Activated CD8-positive, alpha-beta T cell treated with anti-CD3 and anti-CD28 coated beads, Interleukin-2, amount 10 ng/mL, durations not matched to agents 7 days and 5 days (primary cell): Measurements from ENCODE around the gene PAFAH2. TPM values are rescaled to one million over a fixed set of nuclear protein-coding genes. Genes with fewer than 3 reads are reported as not detected.
A peak's percentile ranks its signal among the peaks of the same experiment; 100 is the strongest.
"Not testable (repeated sequence)": the region's sequence is repeated elsewhere in the genome, so short reads cannot be mapped to it uniquely, and the experiment has no call there.

ENCODE experiments used
- ATAC-seq: fragments of 150-1000 bp; cut with Tn5 transposase; one replicate; pipeline ENCODE4 v1.10.0; 2021; ENCODE audit warnings: moderate library complexity
- CTCF ChIA-PET: fragments of 350-600 bp; sonication (Branson Sonifier 250); formaldehyde crosslinking; loops from one replicate; lab custom pipeline; 2021; ENCODE audit warnings: antibody characterized with exemption; lab: Charles Lee
- POLR2A ChIA-PET: fragments of 350-600 bp; sonication (Branson Sonifier 250); formaldehyde crosslinking; loops from one replicate; lab custom pipeline; 2021; ENCODE audit warnings: antibody characterized with exemption; lab: Charles Lee
- DNase-seq: peaks from one replicate; pipeline ENCODE4 v3.0.0-alpha.2; 2020
- H3K27ac Mint-ChIP-seq: one replicate; pipeline ENCODE4 v1.8.0; 2021; ENCODE audit warnings: mild to moderate bottlenecking, mixed read lengths
- H3K27me3 Mint-ChIP-seq: one replicate; pipeline ENCODE4 v1.8.0; 2021; ENCODE audit warnings: low read depth, mixed read lengths
- H3K36me3 Mint-ChIP-seq: one replicate; pipeline ENCODE4 v1.8.0; 2021; ENCODE audit warnings: low read depth, mixed read lengths
- H3K4me1 Mint-ChIP-seq: one replicate; pipeline ENCODE4 v1.8.0; 2021; ENCODE audit warnings: low read depth, mixed read lengths
- H3K4me3 Mint-ChIP-seq: one replicate; pipeline ENCODE4 v1.8.0; 2021; ENCODE audit warnings: mild to moderate bottlenecking, mixed read lengths
- H3K9me3 Mint-ChIP-seq: one replicate; pipeline ENCODE4 v1.8.0; 2022; ENCODE audit warnings: mixed read lengths; ENCODE audit not compliant: insufficient read depth
- total RNA-seq, 2 experiments: library from RNA; stranded (reverse); gene quantifications; one replicate each; pipeline ENCODE4 v1.2.3, GENCODE V29; 2021

Gene PAFAH2
- total RNA-seq, 2 experiments from 2014 or later: 9.1 to 10.9 TPM

GRCh38 chr1:25944986-25945385, 52.9 kb downstream of the PAFAH2 start:
- Mint-ChIP-seq H3K4me1 (no peaks in the 10 kb centered on the region), H3K36me3 (no peaks in the 10 kb centered on the region), H3K9me3 (peaks cover 3% of the 10 kb centered on the region), H3K4me3 (no peak overlapping the region), H3K27me3 (no peaks in the 10 kb centered on the region), H3K27ac (no peak overlapping the region)
- DNase-seq (no peak), ATAC-seq (no peak)
- ChIA-PET CTCF (no interaction called here), POLR2A (no interaction called here)

DNA sequence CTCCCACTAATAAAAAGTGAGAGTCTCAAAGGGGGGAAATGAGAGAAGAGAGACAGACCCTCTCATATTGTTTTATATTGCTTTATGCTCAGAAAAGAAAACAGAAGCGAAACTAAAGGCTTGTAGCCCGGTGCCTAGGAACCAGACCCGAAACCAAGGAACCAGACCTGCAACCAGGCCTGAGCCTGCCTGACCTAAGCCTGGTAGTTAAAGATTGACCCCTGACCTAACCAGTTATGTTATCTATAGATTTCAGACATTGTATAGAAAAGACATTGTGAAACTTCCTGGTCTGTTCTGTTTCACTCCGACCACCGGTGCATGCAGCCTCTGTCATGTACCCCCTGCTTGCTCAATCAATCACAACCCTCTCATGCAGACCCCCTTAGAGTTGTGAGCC, 54.4 kb downstream of the PAFAH2 start:
- H3K4me3 Mint-ChIP-seq, H3K36me3 Mint-ChIP-seq, DNase-seq, POLR2A ChIA-PET, H3K27ac Mint-ChIP-seq, H3K4me1 Mint-ChIP-seq, H3K27me3 Mint-ChIP-seq, ATAC-seq, CTCF ChIA-PET, H3K9me3 Mint-ChIP-seq: not testable (repeated sequence)

GRCh38 chr1:25936947-25937346, 60.9 kb downstream of the PAFAH2 start:
- Mint-ChIP-seq H3K4me3 (no peak overlapping the region), H3K27me3 (no peaks in the 10 kb centered on the region), H3K4me1 (no peaks in the 10 kb centered on the region), H3K36me3 (no peaks in the 10 kb centered on the region), H3K9me3 (no peaks in the 10 kb centered on the region), H3K27ac (no peak overlapping the region)
- ATAC-seq: no peak
- ChIA-PET POLR2A (no interaction called here), CTCF (no interaction called here)
- DNase-seq: no peak

- no peaks in the 10 kb centered on the region for H3K4me1 Mint-ChIP-seq
- H3K4me3 Mint-ChIP-seq: no peak overlapping the region
- peaks cover 5% of the 10 kb centered on the region for H3K27me3 Mint-ChIP-seq
- no peaks in the 10 kb centered on the region for H3K36me3 Mint-ChIP-seq
- no peaks in the 10 kb centered on the region for H3K9me3 Mint-ChIP-seq
- H3K27ac Mint-ChIP-seq: no peak overlapping the region
- POLR2A ChIA-PET: interaction anchor here (1.4 kb wide), 1 partner anchor 64 kb away, joined by 3 read pairs; the partner anchor contains the start of gene PAFAH2
- DNase-seq (no peak), ATAC-seq (no peak)
- CTCF ChIA-PET: interaction anchor here (2.0 kb wide), 1 partner anchor 39 kb away, joined by 7 read pairs; no protein-coding TSS in a partner anchor
Observed at GRCh38 chr1:25933479-25934365, 64.1 kb downstream of the PAFAH2 start.

GRCh38 chr1:25932811-25933400, 65.0 kb downstream of the PAFAH2 start:
- not testable (repeated sequence) for ATAC-seq, H3K27ac Mint-ChIP-seq

DNA sequence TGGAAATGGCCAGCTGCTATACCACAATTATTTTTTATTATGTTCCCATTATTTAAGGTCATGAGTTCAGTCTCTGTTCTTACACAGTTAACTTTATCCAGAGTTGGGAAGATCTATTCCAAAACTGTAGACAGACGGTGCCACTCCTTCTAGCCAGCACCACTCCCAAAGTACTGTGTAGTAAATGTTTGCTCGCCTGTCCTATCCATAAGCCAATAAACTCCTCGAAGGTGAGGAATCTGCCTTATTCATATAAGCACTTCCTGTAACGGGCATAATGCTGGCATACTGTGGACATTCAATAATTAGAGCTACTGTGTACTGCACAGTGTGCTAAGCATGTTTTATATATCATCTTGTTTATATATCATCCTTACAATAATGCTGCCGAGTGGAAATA, 65.5 kb downstream of the PAFAH2 start:
- ChIA-PET POLR2A (no interaction called here), CTCF (interaction anchor here (1.4 to 2.3 kb wide), 2 partner anchors 36 to 65 kb away, joined by 4 to 5 read pairs; partner anchors contain the start of gene PAFAH2)
- H3K9me3 Mint-ChIP-seq: no peaks in the 10 kb centered on the region
- H3K4me3 Mint-ChIP-seq: no peak overlapping the region
- H3K4me1 Mint-ChIP-seq: no peaks in the 10 kb centered on the region
- no peak for ATAC-seq
- no peak overlapping the region for H3K27ac Mint-ChIP-seq
- DNase-seq: no peak
- H3K27me3 Mint-ChIP-seq: peaks cover 5% of the 10 kb centered on the region
- no peaks in the 10 kb centered on the region for H3K36me3 Mint-ChIP-seq

More at GRCh38 chr1:25932811-25933400, 65.0 kb downstream of the PAFAH2 start:
- H3K36me3 Mint-ChIP-seq, H3K27me3 Mint-ChIP-seq, H3K9me3 Mint-ChIP-seq, H3K4me3 Mint-ChIP-seq, DNase-seq, H3K4me1 Mint-ChIP-seq, POLR2A ChIA-PET: not testable (repeated sequence)
- CTCF ChIA-PET: interaction anchor here (1.4 to 2.3 kb wide), 2 partner anchors 37 to 65 kb away, joined by 4 to 5 read pairs; partner anchors contain the start of gene PAFAH2

GRCh38 chr1:25929016-25929415, 68.8 kb downstream of the PAFAH2 start:
- Mint-ChIP-seq H3K27ac (no peak overlapping the region), H3K9me3 (no peaks in the 10 kb centered on the region), H3K27me3 (peaks cover 23% of the 10 kb centered on the region), H3K4me1 (peaks cover 3% of the 10 kb centered on the region), H3K4me3 (no peak overlapping the region), H3K36me3 (no peaks in the 10 kb centered on the region)
- ATAC-seq: no peak
- ChIA-PET POLR2A (no interaction called here), CTCF (no interaction called here)
- no peak for DNase-seq

DNA sequence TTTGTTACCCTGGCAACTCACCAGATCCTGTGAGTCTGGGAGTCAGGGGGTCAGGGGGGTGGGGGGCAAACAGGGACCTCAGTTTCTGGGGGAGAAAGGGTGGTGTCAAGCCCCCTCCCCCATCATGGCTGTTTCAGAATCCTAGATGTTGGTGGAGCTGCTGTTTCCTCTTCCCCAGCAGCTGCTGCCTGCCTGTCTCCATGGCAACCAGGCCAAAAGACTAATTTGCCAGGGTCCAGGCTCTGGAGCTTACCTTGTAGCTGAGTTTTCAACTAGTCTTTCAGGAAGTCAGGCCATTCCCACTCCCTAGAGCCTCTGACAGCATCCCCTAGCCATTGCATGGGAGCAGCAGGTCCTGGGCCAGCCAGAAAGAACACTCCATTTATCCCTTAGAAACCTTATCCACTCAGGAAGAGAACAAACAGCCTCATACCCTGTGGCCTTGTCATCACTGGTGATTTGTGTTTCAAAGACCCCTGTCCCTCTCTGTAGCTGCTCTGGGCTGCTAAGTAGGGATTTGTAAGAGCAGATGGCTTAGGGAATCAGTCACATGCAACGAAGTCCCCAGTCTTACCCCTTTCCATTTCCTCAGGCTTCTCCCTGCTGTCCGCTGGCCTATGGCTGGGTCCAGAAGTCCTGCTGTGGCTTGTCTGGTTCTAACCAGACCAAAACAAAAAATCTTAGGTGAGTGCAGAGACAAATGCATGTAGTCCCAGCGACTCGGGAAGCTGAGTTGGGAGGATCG, 70.2 kb downstream of the PAFAH2 start:
- Mint-ChIP-seq H3K4me3 (no peak overlapping the region), H3K27me3 (peaks cover 31% of the 10 kb centered on the region), H3K9me3 (no peaks in the 10 kb centered on the region), H3K4me1 (peaks cover 11% of the 10 kb centered on the region), H3K36me3 (no peaks in the 10 kb centered on the region), H3K27ac (no peak overlapping the region)
- ChIA-PET POLR2A (no interaction called here), CTCF (interaction anchor here (0.8 kb wide), 1 partner anchor 70 kb away, joined by 3 read pairs; the partner anchor contains the start of gene PAFAH2)
- DNase-seq: no peak
- no peak for ATAC-seq

DNA sequence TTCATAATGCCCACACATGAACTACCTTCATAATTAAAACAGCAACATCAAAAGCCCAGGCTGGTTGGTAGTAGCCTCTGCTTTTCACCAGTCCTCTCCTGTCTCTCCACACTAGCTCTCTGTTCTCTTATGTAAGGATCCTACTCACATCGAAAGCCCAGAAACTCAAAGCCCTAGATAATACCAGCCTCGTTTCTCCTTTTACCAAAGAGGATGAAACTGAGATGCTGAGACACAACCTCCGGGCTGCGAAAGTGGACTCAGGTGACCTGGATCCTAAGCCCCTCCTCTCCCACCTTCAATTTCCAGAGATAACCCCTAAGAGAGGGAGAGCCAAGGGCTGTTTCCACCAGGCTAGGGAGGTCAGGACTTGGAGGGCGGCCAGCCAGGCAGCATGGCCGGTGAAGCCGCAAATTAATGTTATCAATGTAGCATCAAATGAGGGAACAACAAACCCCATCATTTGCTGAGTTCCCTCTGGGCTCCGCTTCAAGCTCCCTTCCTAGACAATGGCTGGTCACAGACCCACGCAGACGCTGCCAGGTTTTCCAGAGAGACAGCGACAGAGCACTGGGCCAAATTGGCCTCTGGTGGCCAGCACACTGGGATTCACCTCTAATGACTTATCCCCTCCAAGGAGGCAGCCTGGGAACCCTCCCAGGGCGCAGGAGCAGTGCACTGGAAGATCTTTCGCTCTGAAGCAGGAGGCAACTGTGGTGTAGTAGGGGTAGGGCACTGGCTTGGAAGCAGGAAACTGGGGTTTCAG, 70.9 kb downstream of the PAFAH2 start:
- DNase-seq: no peak
- ChIA-PET CTCF (interaction anchor here (0.8 to 1.3 kb wide), 3 partner anchors 12 to 71 kb away, joined by 3 to 6 read pairs (median 4); partner anchors contain the start of gene PAFAH2), POLR2A (no interaction called here)
- no peak for ATAC-seq
- Mint-ChIP-seq H3K27ac (peak overlapping the region; percentile 20), H3K4me1 (peaks cover 18% of the 10 kb centered on the region), H3K36me3 (no peaks in the 10 kb centered on the region), H3K9me3 (no peaks in the 10 kb centered on the region), H3K27me3 (peaks cover 37% of the 10 kb centered on the region), H3K4me3 (no peak overlapping the region)

GRCh38 chr1:25924454-25924853, 73.4 kb downstream of the PAFAH2 start:
- no peak overlapping the region for H3K4me3 Mint-ChIP-seq
- no peak overlapping the region for H3K27ac Mint-ChIP-seq
- no peaks in the 10 kb centered on the region for H3K36me3 Mint-ChIP-seq
- ChIA-PET POLR2A (no interaction called here), CTCF (interaction anchor here (0.9 to 1.5 kb wide), 2 partner anchors 29 to 73 kb away, joined by 3 to 5 read pairs; partner anchors contain the start of gene PAFAH2)
- H3K27me3 Mint-ChIP-seq: peaks cover 33% of the 10 kb centered on the region
- DNase-seq (no peak), ATAC-seq (no peak)
- H3K4me1 Mint-ChIP-seq: peaks cover 32% of the 10 kb centered on the region
- H3K9me3 Mint-ChIP-seq: no peaks in the 10 kb centered on the region
